Myocyte (in vitro differentiated cells): ENCODE data around the gene KCNG3. TPM values are rescaled to one million over a fixed set of nuclear protein-coding genes. Genes with fewer than 3 reads are reported as not detected.

Source experiments
- DNase-seq: peaks from one replicate; pipeline ENCODE4 v3.0.0-alpha.2; 2012; ENCODE audit warnings: low read depth
- total RNA-seq: library from RNA; depleted of rRNA; stranded (reverse); fragments of >200 nt; gene quantifications from 2 replicates; pipeline ENCODE4 v1.2.3, GENCODE V29; 2014

The KCNG3 gene
- total RNA-seq, 1 donor from 2014 or later: not detected

- no peak for DNase-seq
Observed at GRCh38 chr2:42486145-42486906, 7.5 kb downstream of the KCNG3 start.

GRCh38 chr2:42480402-42480801, 13.4 kb downstream of the KCNG3 start:
- no peak for DNase-seq

DNA sequence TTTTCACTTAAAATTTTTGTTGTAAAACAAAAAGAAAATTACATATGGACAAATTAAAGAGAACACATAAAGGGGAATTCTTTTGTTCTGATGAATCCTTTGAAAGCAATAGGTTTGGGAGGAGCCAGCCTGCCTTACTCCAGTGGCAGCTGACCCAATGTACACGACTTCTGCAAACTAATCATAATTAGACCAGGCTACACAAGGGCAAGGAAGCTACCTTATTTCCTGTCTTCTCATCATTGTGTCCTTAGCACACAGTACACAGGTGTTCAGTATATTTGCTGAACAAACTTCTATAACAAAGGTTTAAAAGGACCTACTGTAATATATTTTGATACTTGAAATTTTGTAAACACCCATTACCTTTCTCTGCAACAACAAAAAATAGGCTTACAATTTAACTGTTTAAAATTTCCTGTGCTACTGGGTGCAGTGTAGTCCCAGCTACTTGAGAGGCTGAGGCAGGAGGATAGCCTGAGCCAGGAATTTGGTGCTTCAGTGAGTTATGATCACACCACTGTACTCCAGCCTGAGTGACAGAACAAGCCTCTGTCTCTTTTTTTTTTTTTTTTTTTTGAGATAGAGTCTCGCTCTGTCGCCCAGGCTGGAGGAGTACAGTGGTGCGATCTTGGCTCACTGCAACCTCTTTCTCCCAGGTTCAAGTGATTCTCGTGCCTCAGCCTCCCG, 18.9 kb downstream of the KCNG3 start:
- no peak for DNase-seq

DNA sequence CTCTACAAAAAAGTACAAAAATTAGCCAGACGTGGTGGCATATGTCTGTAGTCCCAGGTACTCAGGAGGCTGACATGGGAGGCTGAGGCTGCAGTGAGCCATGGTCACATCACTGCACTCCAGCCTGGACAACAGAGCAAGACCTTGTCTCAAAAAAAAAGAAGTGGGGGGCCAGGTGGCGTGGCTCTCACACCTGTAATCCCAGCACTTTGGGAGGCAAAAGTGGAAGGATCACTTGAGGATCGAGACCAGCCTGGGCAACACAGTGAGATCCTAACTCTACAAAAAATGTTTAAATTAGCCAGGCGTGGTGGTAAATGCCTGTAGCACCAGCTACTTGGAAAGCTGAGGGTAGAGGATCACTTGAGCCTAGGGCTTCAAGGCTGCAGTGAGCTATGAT, 23.1 kb downstream of the KCNG3 start:
- no peak for DNase-seq

DNA sequence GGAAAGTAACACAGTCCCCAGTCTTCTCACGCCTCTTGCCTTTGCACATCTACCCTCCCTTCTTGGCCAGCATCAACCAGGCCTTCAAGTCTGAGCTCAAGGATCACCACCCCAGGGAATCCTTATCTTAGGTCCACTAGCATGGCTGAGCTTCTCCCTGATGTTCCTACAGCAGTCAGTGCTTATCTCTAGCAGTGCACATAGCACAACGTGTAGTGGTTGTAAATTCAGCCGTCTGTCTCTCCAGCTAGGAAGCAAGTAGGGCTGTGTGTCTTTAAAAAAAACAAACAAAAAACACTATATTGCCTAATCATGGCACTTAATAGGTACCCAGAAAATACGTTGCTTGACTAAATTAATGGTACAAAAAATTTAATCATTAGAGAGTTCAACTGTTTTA, 29.2 kb downstream of the KCNG3 start:
- DNase-seq: no peak

- DNase-seq: no peak
Observed at GRCh38 chr2:42463570-42463969, 30.2 kb downstream of the KCNG3 start.

DNA sequence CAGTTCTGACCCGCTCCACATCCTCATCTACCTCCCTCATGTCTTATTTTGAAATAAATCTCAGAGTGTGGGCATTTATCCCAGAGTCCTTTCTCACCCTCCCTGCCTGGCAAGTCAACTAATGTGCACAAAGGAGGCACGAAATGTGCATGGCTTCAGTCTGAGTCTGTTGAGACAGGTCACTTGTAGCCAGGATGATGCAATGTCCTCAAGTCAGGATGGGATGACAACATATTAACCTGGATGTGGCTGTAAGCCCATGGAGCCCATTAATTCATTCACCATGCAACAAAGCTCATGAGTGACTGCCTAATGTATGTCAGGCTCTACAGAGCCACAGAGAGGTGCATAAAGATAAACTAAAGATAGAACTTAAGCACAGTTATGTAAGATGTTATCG, 34.5 kb downstream of the KCNG3 start:
- DNase-seq: no peak

- no peak for DNase-seq
Observed at GRCh38 chr2:42458396-42458795, 35.4 kb downstream of the KCNG3 start.

- no peak for DNase-seq
Observed at GRCh38 chr2:42457011-42457410, 36.8 kb downstream of the KCNG3 start.

DNA sequence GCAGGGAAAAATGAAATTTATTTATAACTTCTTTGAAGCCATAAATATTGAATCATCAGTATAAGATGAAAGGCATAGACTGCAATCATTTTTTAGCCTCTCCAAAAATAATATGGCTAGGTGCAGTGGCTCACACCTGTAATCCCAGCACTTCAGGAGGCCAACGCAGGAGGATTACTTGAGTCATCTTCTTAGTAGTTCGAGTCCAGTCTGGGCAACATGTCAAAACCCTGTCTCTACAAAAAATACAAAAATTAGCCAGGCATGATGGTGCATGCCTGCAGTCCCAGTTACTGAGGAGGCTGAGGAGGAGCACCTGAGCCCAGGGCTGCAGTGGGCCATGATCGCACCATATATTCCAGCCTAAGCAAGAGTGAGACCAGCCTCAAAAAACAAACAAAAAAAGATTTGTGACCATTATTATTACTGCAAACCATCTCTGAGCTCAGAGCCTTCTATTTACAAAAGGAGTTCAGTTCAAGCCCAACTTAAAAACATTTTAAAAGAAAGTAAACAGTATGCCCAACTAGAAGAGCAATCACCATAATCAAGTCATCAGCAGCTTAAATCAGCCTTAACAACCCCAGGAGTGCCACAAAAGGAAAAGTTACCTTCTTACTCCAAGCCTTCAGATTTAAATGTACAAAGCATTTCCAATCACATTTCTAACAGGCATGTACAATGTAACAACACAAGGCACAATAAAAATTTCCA, 37.5 kb downstream of the KCNG3 start:
- no peak for DNase-seq

DNA sequence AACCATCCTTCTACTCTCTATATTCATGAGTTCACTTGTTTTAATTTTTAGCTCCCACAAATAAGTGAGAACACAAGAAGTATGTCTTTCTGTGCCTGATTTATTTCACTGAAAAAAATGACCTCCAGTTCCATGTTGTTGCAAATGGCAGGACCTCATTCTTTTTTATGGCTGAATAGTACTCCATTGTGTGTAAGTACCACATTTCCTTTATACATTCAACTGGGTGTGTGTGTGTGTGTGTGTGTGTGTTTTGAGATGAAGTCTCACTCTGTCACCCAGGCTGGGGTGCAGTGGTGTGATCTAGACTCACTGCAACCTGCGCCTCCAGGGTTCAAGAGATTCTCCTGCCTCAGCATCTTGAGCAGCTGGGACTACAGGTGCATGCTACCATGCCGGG, 41.2 kb downstream of the KCNG3 start:
- no peak for DNase-seq

GRCh38 chr2:42450136-42450535, 43.6 kb downstream of the KCNG3 start:
- peak; percentile 35 for DNase-seq

- DNase-seq: no peak
Observed at GRCh38 chr2:42449163-42450087, 44.4 kb downstream of the KCNG3 start.

DNA sequence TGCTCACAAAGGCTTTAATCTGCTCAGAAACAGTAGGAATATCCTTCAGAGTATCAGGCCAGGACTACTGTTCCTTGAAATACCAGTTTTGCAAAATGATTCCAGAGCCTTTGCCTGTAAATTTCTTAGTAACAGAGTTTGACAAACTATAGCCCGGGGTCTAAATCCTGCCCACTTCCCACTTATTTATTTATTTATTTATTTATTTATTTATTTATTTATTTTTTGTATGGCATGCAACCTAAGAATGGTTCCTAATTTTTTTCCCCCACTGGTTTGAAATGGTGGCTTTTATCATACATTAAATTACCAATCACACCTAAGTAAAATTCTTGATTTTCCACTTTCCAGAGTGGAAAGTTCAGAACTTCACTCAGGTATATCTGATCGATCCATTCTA, 45.6 kb downstream of the KCNG3 start:
- no peak for DNase-seq

- DNase-seq: no peak
Observed at GRCh38 chr2:42446503-42447271, 47.1 kb downstream of the KCNG3 start.

- DNase-seq: no peak
Observed at GRCh38 chr2:42443718-42444399, 49.9 kb downstream of the KCNG3 start.

- DNase-seq: no peak
Observed at GRCh38 chr2:42442774-42443173, 51.0 kb downstream of the KCNG3 start.

DNA sequence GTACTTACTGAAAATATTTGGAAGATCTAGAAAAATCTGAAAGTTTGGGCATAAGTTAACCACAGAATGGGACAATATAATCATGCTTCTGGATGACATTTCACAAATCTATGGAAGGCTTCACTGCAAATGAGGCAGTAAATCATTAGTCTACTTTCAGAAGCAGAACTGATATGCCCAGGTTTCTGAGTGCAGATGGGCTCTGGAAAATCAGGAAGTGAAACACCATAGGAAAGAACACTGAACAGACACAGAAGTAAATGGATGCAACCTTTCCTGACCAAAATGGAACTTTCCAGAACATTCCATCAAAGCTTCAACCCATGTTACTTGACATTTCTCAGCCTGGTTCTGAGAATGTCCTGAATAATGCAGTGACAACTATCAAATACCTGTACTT, 55.1 kb downstream of the KCNG3 start:
- no peak for DNase-seq

DNA sequence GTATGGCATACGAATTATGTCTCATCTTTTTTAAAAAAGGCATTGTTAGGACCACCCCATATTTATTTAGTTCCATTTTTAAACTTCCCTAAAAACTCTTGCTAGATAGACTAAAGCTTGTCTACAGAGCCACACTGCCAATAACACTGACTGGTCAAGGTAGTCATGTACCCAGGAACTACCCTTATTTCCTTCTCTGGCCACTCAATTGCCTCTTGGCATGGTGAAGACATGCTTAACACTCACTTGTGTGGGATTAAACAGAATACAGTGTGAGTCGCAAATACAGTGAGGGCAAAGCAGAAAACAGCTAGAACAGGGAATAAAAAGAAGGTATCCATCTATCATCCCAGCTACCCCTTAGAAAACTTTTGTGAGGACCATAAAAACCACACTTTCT, 57.4 kb downstream of the KCNG3 start:
- DNase-seq: no peak

DNA sequence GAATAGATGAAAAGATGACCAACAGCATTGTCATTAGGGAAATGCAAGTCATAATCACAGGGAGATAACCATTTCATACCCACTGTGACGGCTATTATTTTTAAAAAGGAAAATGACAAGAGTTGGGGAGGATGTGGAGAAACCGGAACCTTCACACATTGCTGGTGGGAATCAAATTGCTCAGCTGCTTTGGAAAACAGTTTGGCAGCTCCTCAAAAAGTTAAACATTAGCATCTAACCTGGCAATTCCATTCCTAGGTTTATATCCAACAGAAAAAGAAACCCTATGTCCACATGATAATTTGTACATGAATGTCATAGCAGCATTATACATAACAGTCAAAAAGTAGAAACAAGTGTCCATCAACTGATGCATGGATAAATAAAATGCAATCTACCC, 58.2 kb downstream of the KCNG3 start:
- peak; percentile 16 for DNase-seq
